Measurements from ENCODE around the gene TBCC.
"Not testable (repeated sequence)": the region's sequence is repeated elsewhere in the genome, so short reads cannot be mapped to it uniquely, and the experiment has no call there.

The TBCC gene

DNA sequence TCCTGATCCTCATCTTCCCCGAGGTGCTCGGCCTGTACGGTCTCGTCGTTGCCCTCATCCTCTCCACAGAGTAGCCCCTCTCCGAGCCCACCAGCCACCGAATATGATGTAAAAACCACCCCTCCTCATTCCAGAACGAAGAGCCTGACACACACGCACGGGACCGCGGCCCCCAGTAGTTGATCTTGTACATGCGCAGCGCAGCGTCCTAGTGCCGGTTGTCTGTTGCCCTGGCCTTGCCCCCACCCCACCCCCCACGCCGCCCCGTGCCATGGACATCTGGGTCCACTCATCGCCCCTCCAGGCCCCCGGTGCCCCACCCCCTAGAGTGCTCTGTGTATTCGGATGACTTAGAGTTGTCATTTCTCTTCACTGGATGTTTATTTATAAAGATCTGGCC lies 18.3 kb downstream of the TBCC start:
- DNase-seq, result no peak

DNA sequence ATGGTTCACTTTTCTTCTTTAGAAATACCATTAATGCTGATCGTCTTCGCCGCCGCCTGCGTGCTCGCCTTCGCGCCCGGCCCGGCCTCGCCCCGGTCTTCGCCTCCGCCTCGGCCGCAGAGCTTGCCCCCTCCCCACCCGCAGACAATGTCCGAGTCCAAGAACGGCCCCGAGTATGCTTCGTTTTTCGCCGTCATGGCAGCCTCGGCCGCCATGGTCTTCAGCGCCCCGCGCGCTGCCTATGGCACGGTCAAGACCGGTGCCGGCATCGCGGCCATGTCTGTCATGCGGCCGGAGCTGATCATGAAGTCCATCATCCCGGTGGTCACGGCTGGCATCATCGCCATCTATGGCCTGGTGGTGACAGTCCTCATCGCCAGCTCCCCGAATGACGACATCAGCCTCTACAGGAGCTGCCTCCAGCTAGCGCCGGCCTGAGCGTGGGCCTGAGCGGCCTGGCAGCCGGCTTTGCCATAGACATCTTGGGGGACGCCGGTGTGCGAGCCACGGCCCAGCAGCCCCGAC lies 18.8 kb downstream of the TBCC start:
- peak in 1 of 2 donors; percentile 4 for DNase-seq

DNA sequence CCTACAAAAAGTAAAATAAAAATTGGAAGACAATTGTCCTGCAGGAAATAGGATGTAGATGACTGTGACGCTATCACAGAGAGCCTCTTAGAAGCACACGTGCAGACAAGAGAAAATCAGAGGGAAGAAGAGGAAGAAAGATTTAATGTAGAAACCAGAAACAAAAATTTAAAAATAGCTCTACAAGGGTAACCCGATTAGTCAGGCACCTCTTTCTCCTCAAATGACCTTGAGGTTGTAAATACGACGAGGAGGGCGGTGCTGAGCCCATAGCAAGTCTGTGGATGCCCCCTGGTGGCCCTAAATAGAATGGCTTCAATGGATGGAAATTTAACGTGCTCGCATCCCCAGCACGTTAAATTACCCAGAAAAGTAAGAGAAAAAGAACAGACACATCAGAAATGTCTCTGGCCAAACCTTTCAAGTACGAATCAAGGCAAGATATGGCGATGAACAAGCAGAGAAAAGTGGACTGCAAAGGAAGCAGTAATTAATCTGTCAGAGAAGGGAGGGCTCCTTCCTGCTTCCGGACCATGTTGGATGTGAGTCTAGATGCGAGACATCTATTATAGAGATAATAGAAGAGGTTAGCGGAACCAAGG lies 19.3 kb downstream of the TBCC start:
- DNase-seq, result peak; percentile 85

DNA sequence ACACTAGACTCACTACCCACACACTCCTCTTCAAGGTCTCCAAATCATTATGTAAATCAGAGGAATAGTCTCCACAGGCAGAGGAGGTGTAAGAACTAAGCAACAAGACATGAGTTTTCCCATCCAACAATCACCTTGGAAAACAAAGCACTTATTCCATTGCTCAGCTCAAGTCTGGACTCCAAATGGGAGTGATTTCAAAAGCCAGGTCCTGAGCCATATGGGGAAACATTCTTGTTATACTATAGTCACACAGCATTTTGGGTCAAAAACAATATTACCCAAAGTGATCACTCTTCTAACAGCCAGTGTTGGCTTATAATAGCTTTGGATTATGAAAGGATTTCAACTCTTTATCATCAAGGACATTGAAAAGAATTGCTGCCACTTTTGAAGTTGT lies 19.9 kb downstream of the TBCC start:
- DNase-seq, result no peak

DNA sequence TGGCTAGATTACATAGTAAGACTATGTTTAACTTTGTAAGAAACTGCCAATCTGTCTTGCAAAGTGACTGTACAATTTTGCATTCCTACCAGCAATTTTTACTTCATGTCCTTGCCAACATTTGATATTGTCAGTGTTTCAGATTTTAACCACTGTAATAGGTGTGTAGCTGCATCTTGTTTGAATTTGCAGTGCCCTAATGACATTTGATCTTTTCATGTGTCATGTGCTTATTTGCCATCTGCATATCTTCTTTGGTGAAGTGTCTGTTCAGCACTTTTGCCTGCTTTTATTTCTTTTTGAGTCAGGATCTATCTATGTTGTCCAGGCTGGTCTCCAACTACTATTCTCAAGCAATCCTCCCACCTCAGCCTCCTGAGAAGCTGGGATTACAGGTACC lies 21.1 kb downstream of the TBCC start:
- DNase-seq, result no peak

DNA sequence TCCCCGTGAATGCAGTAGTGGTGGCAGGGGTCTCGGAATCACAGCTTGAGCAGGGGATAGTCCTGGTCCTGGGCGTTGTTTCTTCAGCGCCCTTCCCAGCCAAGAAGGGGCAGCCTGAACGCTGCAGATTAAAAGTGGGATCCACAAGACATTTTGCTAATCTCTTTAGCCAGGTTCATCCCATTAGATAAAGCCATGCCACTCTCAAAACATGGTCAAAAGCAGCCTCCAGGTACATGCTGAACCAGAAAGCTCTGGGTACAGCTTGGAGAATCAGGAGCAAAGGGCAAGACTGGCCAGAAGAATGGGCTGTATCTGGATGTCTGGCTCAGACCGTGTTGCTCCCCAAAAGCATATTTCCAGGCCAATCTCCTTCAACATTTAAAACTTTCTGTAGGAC lies 23.4 kb downstream of the TBCC start, which contains the start of gene PRPH2:
TSS of gene PRPH2 (minus strand) at position 101 of the 400 bp plus-strand sequence. CDS start 263 bp downstream, outside the sequence.
- DNase-seq, result no peak

DNA sequence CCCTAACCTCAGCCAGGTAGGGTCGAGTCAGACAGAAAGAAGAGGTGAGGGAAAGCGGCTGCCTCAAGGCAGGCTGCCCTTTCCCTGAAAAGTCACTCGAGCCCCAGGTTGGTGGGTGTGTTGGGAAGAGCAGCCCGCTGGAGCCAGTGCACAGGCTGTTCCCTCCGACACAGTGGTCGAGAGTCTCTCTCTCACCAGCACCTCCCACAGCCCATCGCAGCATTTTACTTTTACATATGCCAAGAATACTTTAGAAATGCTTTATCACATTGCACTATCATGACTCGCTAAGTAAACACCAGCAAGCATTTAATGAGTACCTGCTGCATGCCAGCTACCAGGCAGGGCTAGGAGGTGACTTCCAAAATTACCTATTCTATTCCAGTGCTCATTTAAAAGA lies 25.2 kb downstream of the TBCC start:
- no peak for DNase-seq

DNA sequence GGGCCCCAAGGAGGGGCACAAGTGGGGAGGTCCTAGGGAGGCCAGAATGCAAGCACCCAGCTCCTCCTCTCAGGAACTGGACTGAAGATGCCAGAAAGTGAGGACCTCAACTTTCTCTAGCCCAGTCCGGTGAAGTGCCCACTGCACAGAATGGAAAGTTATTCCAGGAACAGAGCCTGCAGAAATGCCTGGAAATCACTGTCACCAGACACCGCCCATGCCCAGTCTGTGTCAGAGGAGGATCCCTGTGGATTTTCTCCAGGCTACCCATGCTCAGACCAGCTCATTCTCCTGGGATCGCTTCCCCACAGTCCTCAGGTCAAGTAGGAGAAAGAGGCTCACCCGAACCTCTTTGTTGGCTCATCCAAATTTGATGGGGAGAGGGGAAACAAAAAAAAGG lies 30.0 kb downstream of the TBCC start:
- DNase-seq, result no peak

DNA sequence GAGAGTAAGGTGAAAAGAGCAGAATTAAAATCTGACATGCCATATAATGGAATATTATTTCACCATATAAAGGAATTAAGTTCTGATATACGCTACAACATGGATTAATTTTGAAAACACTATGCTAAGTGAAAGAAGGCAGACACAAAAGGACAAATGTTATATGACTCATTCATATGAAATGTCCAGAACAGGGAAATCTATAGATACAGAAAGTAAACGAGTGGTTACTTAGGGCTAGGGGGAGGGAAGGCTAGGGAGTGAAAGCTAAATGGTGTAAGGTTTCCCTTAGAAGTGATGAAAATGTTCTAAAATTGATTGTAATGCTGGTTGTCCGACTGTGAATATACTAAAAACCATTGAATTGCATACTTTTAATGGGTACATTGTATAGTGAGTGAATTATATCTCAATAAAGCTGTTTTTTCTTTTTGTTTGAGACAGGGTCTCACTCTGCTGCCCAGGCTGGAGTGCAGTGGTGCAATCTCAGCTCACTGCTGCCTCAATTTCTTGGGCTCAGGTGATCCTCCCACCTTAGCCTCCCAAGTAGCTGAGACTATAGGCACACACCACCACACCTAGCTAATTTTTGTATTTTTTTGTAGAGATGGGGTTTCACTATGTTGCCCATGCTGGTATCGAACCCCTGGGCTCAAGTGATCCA lies 31.7 kb downstream of the TBCC start:
- no peak for DNase-seq

DNA sequence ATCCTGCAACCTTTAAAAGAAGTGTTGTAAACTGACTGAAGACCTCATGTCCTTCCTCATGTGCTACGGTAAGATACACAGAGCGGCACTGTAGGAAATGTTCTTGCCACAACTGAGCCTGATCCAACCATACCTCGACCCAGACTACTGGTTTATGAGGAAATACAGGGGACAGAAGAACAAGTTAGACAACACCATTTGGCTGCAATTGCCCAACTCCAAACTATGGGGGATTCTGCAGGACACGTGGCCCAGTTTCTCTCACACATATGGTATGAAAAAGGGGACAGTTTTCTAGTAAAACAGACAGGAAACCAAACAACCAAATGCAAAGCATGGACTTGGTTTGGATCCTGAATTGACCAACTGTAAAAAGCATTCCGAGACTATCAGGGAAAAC lies 34.0 kb downstream of the TBCC start:
- no peak for DNase-seq

DNA sequence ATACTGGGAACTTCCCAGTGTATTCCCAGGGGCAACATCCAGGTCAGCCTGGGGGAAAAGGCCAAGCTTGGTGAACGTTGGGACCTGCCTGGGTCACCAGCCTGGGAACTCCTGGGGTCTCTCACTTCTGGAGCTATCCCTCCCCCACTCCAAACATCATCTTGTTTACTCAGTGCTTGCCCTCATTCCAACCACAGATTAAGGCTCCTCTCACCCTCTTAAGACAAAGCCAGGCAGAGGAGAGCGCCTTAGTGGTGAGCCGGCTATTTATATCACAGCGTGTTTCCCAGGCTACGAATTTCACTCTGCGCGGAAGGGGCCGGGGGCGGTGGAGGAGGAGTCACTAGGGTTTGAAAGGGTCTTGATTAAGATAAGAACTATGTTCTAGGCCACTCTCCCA lies 35.6 kb downstream of the TBCC start:
- DNase-seq, result no peak

DNA sequence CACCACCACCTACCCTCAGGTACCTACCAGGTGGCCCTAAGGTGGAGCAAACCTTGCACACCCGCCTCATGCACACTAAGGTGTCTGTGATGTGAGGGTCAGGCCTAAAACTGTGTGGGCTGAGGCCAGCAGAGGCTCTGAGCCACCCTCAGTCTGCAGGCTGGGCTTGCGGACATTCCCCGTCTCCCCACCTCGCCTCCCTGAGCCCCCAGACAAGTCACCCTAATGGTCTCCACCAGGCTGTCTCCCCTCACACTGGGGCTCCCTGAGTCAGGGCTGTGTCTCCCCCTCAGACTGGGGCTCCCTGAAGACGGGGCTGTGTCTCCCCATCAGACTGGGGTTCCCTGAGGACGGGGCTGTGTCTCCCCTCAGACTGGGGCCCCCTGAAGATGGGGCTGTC lies 36.0 kb downstream of the TBCC start:
- DNase-seq, result no peak

DNA sequence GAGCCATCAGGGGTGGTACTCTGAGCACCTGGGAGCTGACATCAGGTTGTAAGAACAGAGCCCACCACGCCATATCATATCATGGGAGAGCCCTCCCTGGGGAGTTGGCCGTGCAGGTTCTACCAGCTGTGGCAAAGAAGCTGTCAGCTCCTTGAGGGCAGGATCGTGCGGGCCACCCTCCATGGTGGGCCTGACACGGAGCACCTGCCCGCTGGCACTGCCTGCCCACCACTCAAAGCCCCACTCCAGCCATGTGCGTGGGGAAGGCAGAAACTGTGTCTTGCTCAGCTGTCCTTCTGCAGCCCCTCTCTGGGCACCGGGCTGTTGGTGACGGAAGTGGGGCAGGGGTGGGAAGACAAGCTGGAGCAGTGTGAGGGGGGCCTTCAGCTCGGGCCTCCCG lies 37.8 kb downstream of the TBCC start:
- no peak for DNase-seq

DNA sequence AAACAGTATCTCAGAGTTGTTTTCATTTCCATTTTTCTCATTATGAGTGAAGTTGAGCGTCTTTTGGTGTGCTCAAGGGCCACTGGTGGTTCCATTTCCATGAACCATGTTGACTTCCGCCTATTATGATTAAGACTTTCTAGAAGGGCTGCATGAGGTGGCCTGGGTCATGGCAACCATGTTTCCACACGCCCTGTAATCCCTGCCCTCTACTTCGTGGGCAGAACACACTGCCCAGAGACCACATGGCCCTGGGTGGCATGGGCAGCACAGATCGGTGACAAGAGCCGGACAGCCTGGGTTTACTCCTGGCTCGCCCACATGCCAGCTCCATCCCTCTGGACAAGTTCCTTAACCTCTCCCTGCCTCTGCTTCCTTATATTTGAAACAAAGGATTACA lies 38.3 kb downstream of the TBCC start:
- DNase-seq, result no peak

DNA sequence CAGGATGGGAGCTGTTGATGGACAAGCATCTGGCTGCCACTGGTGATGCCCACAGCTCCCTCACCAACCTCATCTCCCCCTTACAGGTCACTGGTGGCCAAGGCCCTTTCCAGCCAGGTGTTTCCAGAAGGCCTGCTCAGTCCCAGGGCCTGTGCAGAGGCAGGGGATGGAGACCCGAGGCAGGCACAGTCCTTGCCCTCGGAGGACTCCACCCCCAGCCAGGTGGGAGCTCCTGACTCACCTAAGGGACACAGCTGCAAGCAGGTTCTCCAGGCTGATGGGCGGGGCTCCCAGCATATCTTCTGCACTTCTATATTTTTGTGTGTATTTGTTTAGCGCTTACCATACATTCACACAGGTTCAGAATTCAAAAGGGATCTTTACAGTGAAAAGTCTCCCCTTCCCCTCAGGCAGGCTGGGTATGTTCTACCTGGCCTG lies 40.9 kb downstream of the TBCC start:
- no peak for DNase-seq

DNA sequence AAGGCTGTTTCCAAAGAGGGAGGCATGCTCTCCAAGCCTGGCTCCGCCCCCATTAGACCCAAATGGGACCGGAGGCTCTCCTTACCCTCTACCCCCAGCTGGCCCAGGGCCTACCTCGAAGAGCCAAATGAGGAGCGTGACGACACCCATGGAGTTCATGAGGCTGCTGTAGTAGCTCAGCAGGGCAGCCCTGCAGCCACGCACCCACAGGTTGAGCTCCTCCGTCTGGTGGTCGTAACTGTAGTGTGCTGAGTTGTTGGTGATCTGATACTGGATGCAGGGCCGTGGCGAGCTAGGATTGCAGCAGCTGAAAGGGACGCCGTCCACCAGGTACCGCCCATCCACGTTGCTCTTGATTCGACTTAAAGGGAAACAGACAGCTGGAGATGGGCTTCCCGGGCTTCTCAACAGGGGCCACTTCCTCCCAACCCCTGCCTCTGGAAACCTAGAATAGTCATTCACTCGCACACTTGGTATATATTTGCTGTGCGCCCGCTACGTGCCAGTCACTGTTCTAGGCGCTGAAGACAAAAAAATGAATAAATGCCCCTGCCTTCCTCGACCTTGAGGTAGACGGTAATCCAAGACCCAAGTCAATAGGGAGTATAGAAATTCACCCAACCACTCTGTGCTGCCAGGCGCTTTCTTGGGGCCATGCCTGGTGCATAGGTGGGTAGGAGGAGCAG lies 41.5 kb downstream of the TBCC start:
- DNase-seq, result no peak

DNA sequence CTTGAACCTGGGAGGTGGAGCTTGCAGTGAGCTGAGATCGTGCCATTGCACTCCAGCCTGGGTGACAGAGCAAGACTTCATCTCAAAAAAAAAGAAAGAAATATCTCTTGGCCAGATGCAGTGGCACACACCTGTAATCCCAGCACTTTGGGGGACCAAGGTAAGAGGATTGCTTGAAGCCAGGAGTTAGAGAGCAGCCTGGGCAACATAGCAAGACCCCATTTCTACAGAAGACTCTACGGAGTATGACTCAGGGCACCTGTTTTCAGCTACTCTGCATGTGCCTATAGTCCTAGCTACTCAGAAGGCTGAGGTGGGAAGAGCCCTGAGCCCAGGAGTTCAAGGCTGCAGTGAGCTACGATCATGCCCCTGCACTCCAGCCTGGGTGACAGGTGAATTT lies 43.1 kb downstream of the TBCC start:
- not testable (repeated sequence) for DNase-seq

DNA sequence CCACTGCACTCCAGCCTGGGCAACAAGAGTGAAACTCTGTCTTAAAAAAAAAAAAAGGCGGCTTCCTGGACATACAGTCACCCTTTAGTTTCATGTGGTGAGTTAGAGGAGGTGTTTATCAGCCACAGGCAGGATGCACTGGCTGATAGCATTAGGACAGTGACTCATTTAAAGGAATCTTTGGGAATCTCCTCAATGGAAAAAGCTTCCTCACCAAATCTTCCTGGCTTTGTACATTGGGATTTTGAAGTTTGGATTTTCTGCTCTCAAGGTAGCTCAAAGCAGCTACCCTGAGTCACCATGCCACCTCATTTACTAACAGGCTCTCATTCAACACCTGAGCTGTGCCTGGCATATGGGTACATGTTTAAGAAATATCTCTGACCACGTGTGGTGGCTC lies 43.7 kb downstream of the TBCC start:
- DNase-seq, result no peak

DNA sequence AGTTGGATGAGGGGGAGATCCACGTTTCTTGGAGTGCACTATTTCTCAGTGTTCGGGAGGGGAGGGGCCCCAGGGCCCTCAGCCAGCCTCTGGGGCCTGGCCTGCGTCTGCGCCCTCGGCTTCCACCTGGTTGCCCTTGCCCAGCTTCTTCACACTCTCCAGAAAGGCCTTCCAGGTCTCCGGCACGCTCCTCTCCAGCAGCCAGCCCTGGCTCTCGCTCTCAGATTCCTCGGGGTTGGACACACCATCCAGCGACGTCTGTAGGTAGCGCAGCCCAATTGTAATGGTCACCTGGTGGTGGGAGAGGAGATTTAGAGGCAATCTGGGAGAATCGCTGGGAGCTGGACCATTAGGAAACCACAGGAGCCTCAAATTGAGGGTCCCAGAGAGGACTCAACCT lies 47.7 kb downstream of the TBCC start:
- no peak for DNase-seq

DNA sequence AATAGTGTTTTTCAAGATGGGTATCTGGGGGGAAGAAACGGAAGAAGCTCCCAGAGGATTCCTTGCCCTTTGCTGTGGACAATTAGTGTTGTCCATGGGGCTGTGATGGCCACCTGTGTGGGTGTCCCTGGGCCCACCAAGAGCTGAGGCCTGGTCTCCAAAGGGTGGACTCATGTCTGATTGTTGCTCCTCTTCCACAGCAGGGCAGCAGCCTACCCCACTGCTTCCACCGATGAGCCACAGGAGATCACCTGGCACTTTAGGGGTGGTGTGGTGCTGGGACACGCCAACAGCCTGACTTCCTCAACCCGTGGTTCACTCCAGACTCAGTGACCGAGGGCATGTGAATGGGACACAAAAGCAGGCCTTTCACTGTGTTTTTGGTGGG lies 48.6 kb downstream of the TBCC start:
- no peak for DNase-seq

DNA sequence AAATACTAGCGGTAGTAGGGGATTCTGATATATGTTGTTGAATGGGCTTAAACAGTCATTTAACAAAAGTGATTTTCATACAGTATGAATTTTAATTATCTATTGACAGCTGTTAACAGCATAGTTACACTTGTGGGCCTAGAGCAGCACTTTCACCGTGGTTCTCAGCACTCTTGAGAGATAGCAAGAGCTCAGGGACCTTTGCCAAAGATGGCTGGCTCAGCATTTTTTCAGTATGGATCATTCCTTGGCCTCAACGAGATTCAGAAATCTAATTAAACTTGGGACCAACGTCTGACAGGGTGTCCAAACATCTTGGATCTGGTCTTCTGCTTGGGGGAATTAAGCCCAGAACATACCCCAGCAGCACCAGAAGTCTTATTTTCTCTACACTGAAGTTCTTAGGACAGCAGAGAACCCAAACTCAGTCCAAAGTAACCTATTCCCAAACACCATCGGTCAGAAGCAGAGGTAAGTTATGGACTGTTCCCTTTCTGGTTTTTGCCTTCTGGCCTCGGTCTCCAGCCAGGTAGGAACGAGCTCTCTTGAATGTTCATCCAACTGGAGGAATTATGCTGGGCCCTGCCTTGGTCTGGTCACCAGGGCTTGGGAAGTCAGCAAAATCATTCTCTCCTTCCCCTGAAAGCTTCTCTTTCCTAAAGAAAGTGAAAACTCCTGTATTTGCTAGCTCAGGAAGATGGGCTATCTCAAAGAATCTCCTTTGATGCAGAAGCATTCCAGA lies 49.2 kb downstream of the TBCC start:
- no peak for DNase-seq

DNA sequence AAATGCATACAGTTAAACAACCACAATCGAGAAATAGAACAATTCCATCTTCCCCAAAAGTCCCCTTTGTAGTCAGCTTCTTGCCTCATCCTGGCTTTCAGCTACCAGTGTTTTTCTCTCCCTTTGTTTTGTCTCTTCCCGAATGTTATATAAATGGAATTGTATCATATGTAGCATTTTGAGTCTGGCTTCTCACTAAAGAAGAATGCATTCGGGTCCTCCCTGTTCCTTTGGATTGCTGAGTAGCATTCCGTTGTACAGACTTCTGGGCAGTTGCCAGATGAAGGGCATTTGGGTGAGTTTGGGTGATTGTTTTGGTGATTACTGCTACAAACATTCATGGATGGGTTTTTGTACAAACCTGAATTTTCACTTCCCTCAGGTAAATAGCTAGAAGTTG lies 51.3 kb downstream of the TBCC start:
- no peak for DNase-seq

Data from CD4-positive, alpha-beta T cell treated with Interleukin-1 beta for 1 hour (primary cell).